IPS DF 6.9 (cell line): Measurements from ENCODE around the gene TBCA.

Experiments
- DNase-seq: peaks from one replicate; pipeline ENCODE4 v3.0.0-alpha.2; 2013; ENCODE audit warnings: low read depth, low spot score
- H3K27ac ChIP-seq: one replicate; pipeline ENCODE4 v1.5.1; 2013; ENCODE audit warnings: low read length, control low read depth
- H3K27me3 ChIP-seq: 2 replicates; pipeline ENCODE4 v1.6.1; 2013; ENCODE audit warnings: mild to moderate bottlenecking, low read length; ENCODE audit not compliant: control insufficient read depth, insufficient read depth
- H3K36me3 ChIP-seq: 2 replicates; pipeline ENCODE4 v1.6.1; 2013; ENCODE audit warnings: low read length; ENCODE audit not compliant: control insufficient read depth, insufficient read depth
- H3K4me1 ChIP-seq: 2 replicates; pipeline ENCODE4 v1.6.1; 2013; ENCODE audit warnings: low read length; ENCODE audit not compliant: control insufficient read depth, insufficient read depth
- H3K4me3 ChIP-seq: 2 replicates; pipeline ENCODE4 v1.5.1; 2013; ENCODE audit warnings: mild to moderate bottlenecking, low read length
- H3K9me3 ChIP-seq: 2 replicates; pipeline ENCODE4 v1.6.1; 2013; ENCODE audit warnings: low read length, inconsistent platforms; ENCODE audit not compliant: control insufficient read depth, insufficient read depth
- WGBS: extraction: QIAGEN DNeasy Blood & Tissue Kit; methylation state at CpG from one replicate; pipeline ENCODE4 v1.1.7; 2013; ENCODE audit warnings: mixed read lengths, missing lambda C conversion rate; ENCODE audit not compliant: insufficient read length, insufficient coverage; 5-methylcytosine and 5-hydroxymethylcytosine counted together

The TBCA gene

GRCh38 chr5:77643654-77644370 is 132.3 kb downstream of the TBCA start:
- Histone ChIP-seq H3K4me3 (no peak overlapping the region), H3K4me1 (peaks cover 12% of the 10 kb centered on the region), H3K27ac (no peak overlapping the region), H3K36me3 (no peaks in the 10 kb centered on the region), H3K9me3 (no peaks in the 10 kb centered on the region), H3K27me3 (peaks cover 88% of the 10 kb centered on the region)
- no peak for DNase-seq
- WGBS, result no CpG with 5 or more reads among the region's 28 CpGs

GRCh38 chr5:77642738-77643653 is 133.1 kb downstream of the TBCA start:
- Histone ChIP-seq H3K4me1 (peaks cover 12% of the 10 kb centered on the region), H3K27me3 (peaks cover 81% of the 10 kb centered on the region), H3K36me3 (no peaks in the 10 kb centered on the region), H3K9me3 (no peaks in the 10 kb centered on the region), H3K4me3 (no peak overlapping the region), H3K27ac (no peak overlapping the region)
- no CpG with 5 or more reads among the region's 21 CpGs for WGBS
- no peak for DNase-seq

GRCh38 chr5:77641963-77642737 is 134.0 kb downstream of the TBCA start:
- peaks cover 12% of the 10 kb centered on the region for H3K4me1 ChIP-seq

GRCh38 chr5:77641397-77641943 is 134.7 kb downstream of the TBCA start:
- Histone ChIP-seq H3K27me3 (peaks cover 81% of the 10 kb centered on the region), H3K36me3 (no peaks in the 10 kb centered on the region), H3K4me3 (no peak overlapping the region), H3K9me3 (no peaks in the 10 kb centered on the region), H3K27ac (no peak overlapping the region), H3K4me1 (peaks cover 16% of the 10 kb centered on the region)
- DNase-seq, result no peak
- WGBS, result no CpG with 5 or more reads among the region's 23 CpGs

More at GRCh38 chr5:77641963-77642737, 134.0 kb downstream of the TBCA start:
- Histone ChIP-seq H3K36me3 (no peaks in the 10 kb centered on the region), H3K27ac (no peak overlapping the region), H3K9me3 (no peaks in the 10 kb centered on the region), H3K4me3 (no peak overlapping the region), H3K27me3 (peaks cover 81% of the 10 kb centered on the region)
- whole genome bisulfite sequencing, result no CpG with 5 or more reads among the region's 19 CpGs
- no peak for DNase-seq
